IMR-90 (cell line): Measurements from ENCODE around the gene CYFIP1.

ENCODE experiments used
- CEBPB ChIP-seq: IDR thresholded peaks from 2 replicates; pipeline ENCODE4 v1.6.1; 2012; ENCODE audit warnings: low read depth, low read length, improper control_type of control experiment
- FOS ChIP-seq: fragments of 150-350 bp; IDR thresholded peaks from 2 replicates; pipeline ENCODE4 v1.6.1; 2016; ENCODE audit warnings: low read depth, low read length
- MAZ ChIP-seq: IDR thresholded peaks from 2 replicates; pipeline ENCODE4 v1.6.1; 2012; ENCODE audit warnings: low read depth, mild to moderate bottlenecking, low read length, improper control_type of control experiment, moderate library complexity, borderline replicate concordance
- POLR2A ChIP-seq: IDR thresholded peaks from 2 replicates; pipeline ENCODE4 v1.6.1; 2012; ENCODE audit warnings: mild to moderate bottlenecking, low read depth, low read length
- RAD21 ChIP-seq: IDR thresholded peaks from 2 replicates; pipeline ENCODE4 v1.6.1; 2012; ENCODE audit warnings: low read length, improper control_type of control experiment
- RFX5 ChIP-seq: IDR thresholded peaks from 2 replicates; pipeline ENCODE4 v1.8.0; 2012; ENCODE audit warnings: low read depth, mild to moderate bottlenecking, low read length, moderate library complexity
- SMC3 ChIP-seq: fragments of 150-350 bp; IDR thresholded peaks from 2 replicates; pipeline ENCODE4 v1.6.1; 2016; ENCODE audit warnings: low read depth, mild to moderate bottlenecking, antibody characterized with exemption, low read length, moderate library complexity
- TF ChIP-seq, protein P1 (sequence below): conservative IDR thresholded peaks from 2 replicates; pipeline ENCODE4 v1.5.1; 2012; ENCODE audit warnings: mild to moderate bottlenecking, low read depth, low read length, improper control_type of control experiment
- TF ChIP-seq, protein P2 (sequence below): fragments of 150-350 bp; IDR thresholded peaks from 2 replicates; pipeline ENCODE4 v1.6.1; 2017; ENCODE audit warnings: mild to moderate bottlenecking, antibody characterized with exemption, low read length, low read depth

DNA sequence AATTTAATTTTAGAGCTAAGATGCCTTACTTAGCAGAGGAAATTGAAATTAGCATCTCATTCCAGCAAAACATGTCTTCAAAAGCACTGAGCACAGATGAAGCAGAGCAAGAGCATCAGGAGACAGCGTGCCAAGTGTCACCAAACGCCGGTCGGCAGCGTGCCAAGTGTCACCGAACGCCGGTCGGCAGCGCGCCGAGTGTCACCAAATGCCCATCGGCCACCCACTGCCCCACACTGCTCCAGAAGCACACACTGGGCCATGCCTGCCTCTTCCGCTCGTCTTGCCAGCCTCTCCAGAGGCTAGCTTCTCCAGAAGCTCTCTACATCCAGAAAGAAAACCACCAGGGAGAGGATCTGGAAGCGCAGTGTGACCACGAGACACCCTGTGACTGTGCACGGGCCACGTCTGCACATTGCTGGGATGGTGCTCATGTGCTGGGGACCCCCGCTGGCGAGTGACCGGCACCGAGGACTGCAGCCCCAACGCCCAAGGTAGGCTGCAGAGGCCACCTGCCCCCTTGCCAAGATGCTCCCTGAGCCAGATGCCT is 37.8 kb downstream of the CYFIP1 start:
- TF ChIP-seq SMC3 (no peak), POLR2A (no peak), CEBPB (no peak), RFX5 (no peak), RAD21 (no peak), MAZ (no peak), FOS (no peak)
- TF ChIP-seq, protein P1, sequence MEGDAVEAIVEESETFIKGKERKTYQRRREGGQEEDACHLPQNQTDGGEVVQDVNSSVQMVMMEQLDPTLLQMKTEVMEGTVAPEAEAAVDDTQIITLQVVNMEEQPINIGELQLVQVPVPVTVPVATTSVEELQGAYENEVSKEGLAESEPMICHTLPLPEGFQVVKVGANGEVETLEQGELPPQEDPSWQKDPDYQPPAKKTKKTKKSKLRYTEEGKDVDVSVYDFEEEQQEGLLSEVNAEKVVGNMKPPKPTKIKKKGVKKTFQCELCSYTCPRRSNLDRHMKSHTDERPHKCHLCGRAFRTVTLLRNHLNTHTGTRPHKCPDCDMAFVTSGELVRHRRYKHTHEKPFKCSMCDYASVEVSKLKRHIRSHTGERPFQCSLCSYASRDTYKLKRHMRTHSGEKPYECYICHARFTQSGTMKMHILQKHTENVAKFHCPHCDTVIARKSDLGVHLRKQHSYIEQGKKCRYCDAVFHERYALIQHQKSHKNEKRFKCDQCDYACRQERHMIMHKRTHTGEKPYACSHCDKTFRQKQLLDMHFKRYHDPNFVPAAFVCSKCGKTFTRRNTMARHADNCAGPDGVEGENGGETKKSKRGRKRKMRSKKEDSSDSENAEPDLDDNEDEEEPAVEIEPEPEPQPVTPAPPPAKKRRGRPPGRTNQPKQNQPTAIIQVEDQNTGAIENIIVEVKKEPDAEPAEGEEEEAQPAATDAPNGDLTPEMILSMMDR: no peak
- TF ChIP-seq, protein P2, sequence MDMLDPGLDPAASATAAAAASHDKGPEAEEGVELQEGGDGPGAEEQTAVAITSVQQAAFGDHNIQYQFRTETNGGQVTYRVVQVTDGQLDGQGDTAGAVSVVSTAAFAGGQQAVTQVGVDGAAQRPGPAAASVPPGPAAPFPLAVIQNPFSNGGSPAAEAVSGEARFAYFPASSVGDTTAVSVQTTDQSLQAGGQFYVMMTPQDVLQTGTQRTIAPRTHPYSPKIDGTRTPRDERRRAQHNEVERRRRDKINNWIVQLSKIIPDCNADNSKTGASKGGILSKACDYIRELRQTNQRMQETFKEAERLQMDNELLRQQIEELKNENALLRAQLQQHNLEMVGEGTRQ: no peak
